HG03442 (cell line): ENCODE results near the gene CD7.

Experiments used
- ATAC-seq: cut with Tn5 transposase; IDR thresholded peaks from one replicate; pipeline ENCODE4 v1.9.1; 2021; ENCODE audit warnings: mild to moderate bottlenecking, moderate library complexity; ENCODE audit not compliant: unreplicated experiment

The CD7 gene

GRCh38 chr17:82316651-82317393, 586 bp downstream of the CD7 start:
- no peak for ATAC-seq

GRCh38 chr17:82315703-82316358, 1.6 kb downstream of the CD7 start:
- no peak for ATAC-seq

- no peak for ATAC-seq
These were observed 2.4 kb downstream of the CD7 start for GRCh38 chr17:82314727-82315605.

- no peak for ATAC-seq
These were observed 3.2 kb downstream of the CD7 start for GRCh38 chr17:82314012-82314726.

GRCh38 chr17:82313195-82314011, 4.0 kb downstream of the CD7 start:
- ATAC-seq = no peak

- no peak for ATAC-seq
These were observed 5.4 kb downstream of the CD7 start for GRCh38 chr17:82311971-82312370.

- no peak for ATAC-seq
These were observed 6.5 kb downstream of the CD7 start for GRCh38 chr17:82310877-82311276.

GRCh38 chr17:82309656-82310570, 7.5 kb downstream of the CD7 start:
- no peak for ATAC-seq

- no peak for ATAC-seq
These were observed 11.6 kb downstream of the CD7 start for GRCh38 chr17:82305727-82306300.

GRCh38 chr17:82304826-82305726, 12.3 kb downstream of the CD7 start:
- no peak for ATAC-seq

GRCh38 chr17:82303944-82304808, 13.2 kb downstream of the CD7 start:
- no peak for ATAC-seq

GRCh38 chr17:82302991-82303943, 14.1 kb downstream of the CD7 start:
- ATAC-seq = no peak

GRCh38 chr17:82302568-82302963, 14.8 kb downstream of the CD7 start:
- ATAC-seq = no peak

GRCh38 chr17:82301916-82302567, 15.4 kb downstream of the CD7 start:
- no peak for ATAC-seq

- ATAC-seq = no peak
These were observed 16.0 kb downstream of the CD7 start for GRCh38 chr17:82301300-82301915.
